Measurements from ENCODE around the gene ADSS1. TPM values are rescaled to one million over a fixed set of nuclear protein-coding genes. Genes with fewer than 3 reads are reported as not detected.

ADSS1 gene
- total and polyA plus RNA-seq, 4 donors = 5.3 to 9.3 (median 7.1) TPM

- WGBS, 2 donors = 57 to 65% methylated on average over 15 of the region's 15 CpGs
- no peak overlapping the region for H3K4me3 ChIP-seq
- DNase-seq = no peak
- peaks cover 0 to 5% (median 2%) of the 10 kb centered on the region in 4 donors for H3K9me3 ChIP-seq (ENCODE audit: control insufficient read depth in 4 of 4, insufficient read depth in 3 of 4, low read length in 3 of 4)
- H3K4me1 ChIP-seq (ENCODE audit: control insufficient read depth in 5 of 5, insufficient read depth in 5 of 5, low read length in 5 of 5) = peaks cover 0 to 6% (median 5%) of the 10 kb centered on the region in 5 donors
- H3K9ac ChIP-seq (ENCODE audit: insufficient read depth in 1 of 2, low read length in 2 of 2) = peak overlapping the region in 1 of 2 donors; percentile 32
- ATAC-seq (ENCODE audit: insufficient read depth, low FRiP score) = no peak
- TF ChIP-seq CTCF (IDR thresholded peaks at IDR 0.05; ENCODE audit: control extremely low read depth, extremely low read depth) = no peak
- H3K27ac ChIP-seq (ENCODE audit: low read depth in 1 of 2, low read length in 1 of 2) = peak overlapping the region in 1 of 2 donors; percentile 38
- H3K36me3 ChIP-seq (ENCODE audit: control insufficient read depth in 4 of 4, insufficient read depth in 4 of 4, low read length in 4 of 4) = peaks cover 6 to 18% (median 13%) of the 10 kb centered on the region in 4 donors
- H3K27me3 ChIP-seq (ENCODE audit: control insufficient read depth in 3 of 3, insufficient read depth in 3 of 3, low read length in 2 of 3) = no peaks in the 10 kb centered on the region
These were observed 43.0 kb downstream of the ADSS1 start for GRCh38 chr14:104766863-104767633.

- H3K4me1 ChIP-seq (ENCODE audit: control insufficient read depth in 5 of 5, insufficient read depth in 5 of 5, low read length in 5 of 5) = peaks cover 0 to 6% (median 5%) of the 10 kb centered on the region in 5 donors
- WGBS, 2 donors = 79 to 87% methylated on average over 5 of the region's 5 CpGs
- ATAC-seq (ENCODE audit: insufficient read depth, low FRiP score) (no peak), DNase-seq (no peak)
- peak overlapping the region in 1 of 2 donors; percentile 38 for H3K27ac ChIP-seq (ENCODE audit: low read depth in 1 of 2, low read length in 1 of 2)
- H3K9me3 ChIP-seq (ENCODE audit: control insufficient read depth in 4 of 4, insufficient read depth in 3 of 4, low read length in 3 of 4) = peaks cover 0 to 7% (median 3%) of the 10 kb centered on the region in 4 donors
- no peak overlapping the region for H3K9ac ChIP-seq (ENCODE audit: insufficient read depth in 1 of 2, low read length in 2 of 2)
- H3K4me3 ChIP-seq = no peak overlapping the region
- peaks cover 6 to 23% (median 15%) of the 10 kb centered on the region in 4 donors for H3K36me3 ChIP-seq (ENCODE audit: control insufficient read depth in 4 of 4, insufficient read depth in 4 of 4, low read length in 4 of 4)
- TF ChIP-seq CTCF (IDR thresholded peaks at IDR 0.05; ENCODE audit: control extremely low read depth, extremely low read depth) = no peak
- H3K27me3 ChIP-seq (ENCODE audit: control insufficient read depth in 3 of 3, insufficient read depth in 3 of 3, low read length in 2 of 3) = no peaks in the 10 kb centered on the region
These were observed 43.5 kb downstream of the ADSS1 start for GRCh38 chr14:104767634-104767918.

GRCh38 chr14:104768437-104769323 is 44.7 kb downstream of the ADSS1 start:
- 15 to 16% methylated on average over 24 to 25 of the region's 25 CpGs for WGBS, 2 donors
- peaks cover 0 to 7% (median 3%) of the 10 kb centered on the region in 4 donors for H3K9me3 ChIP-seq (ENCODE audit: control insufficient read depth in 4 of 4, insufficient read depth in 3 of 4, low read length in 3 of 4)
- no peaks in the 10 kb centered on the region for H3K27me3 ChIP-seq (ENCODE audit: control insufficient read depth in 3 of 3, insufficient read depth in 3 of 3, low read length in 2 of 3)
- H3K36me3 ChIP-seq (ENCODE audit: control insufficient read depth in 4 of 4, insufficient read depth in 4 of 4, low read length in 4 of 4) = peaks cover 8 to 34% (median 20%) of the 10 kb centered on the region in 4 donors
- TF ChIP-seq CTCF (IDR thresholded peaks at IDR 0.05; ENCODE audit: control extremely low read depth, extremely low read depth) = peak; percentile 98
- no peak overlapping the region for H3K9ac ChIP-seq (ENCODE audit: insufficient read depth in 1 of 2, low read length in 2 of 2)
- H3K4me3 ChIP-seq = no peak overlapping the region
- peak; percentile 87 to 94 (median 90) for DNase-seq
- H3K27ac ChIP-seq (ENCODE audit: low read depth in 1 of 2, low read length in 1 of 2) = peak overlapping the region in 1 of 2 donors; percentile 43
- ATAC-seq (ENCODE audit: insufficient read depth, low FRiP score) = peak; percentile 88
- peaks cover 0 to 6% (median 5%) of the 10 kb centered on the region in 5 donors for H3K4me1 ChIP-seq (ENCODE audit: control insufficient read depth in 5 of 5, insufficient read depth in 5 of 5, low read length in 5 of 5)

Data from lung (tissue), 12 donors.